Endothelial cell of umbilical vein (primary cell): ENCODE results near the gene ZDHHC14. TPM values are rescaled to one million over a fixed set of nuclear protein-coding genes. Genes with fewer than 3 reads are reported as not detected.

Experiments used
- BruUV-seq: library from RNA; stranded (reverse); fragments of 400-500 nt; replicated peaks from 2 replicates; lab custom pipeline; 2021; lab: Mats Ljungman, UMichigan
- CTCF ChIA-PET: fragments of 300-600, 350-600 bp; sonication (Branson Sonifier 250); formaldehyde crosslinking; loops from one replicate; lab custom pipeline; 2021; ENCODE audit warnings: antibody characterized with exemption, inconsistent platforms; lab: Charles Lee
- POLR2A ChIA-PET: fragments of 300-600, 350-600 bp; sonication (Branson Sonifier 250); formaldehyde crosslinking; loops from one replicate; lab custom pipeline; 2021; ENCODE audit warnings: antibody characterized with exemption, inconsistent platforms; lab: Charles Lee
- DNase-seq: peaks from one replicate; pipeline ENCODE4 v3.0.0-alpha.2; 2011; ENCODE audit warnings: low read depth, low spot score
- FAIRE-seq: peaks from 2 replicates; lab custom pipeline; 2011; peaks lifted over from hg19 to GRCh38; lab: Jason Lieb, UNC
- H2AFZ ChIP-seq: 2 replicates; pipeline ENCODE4 v1.6.0; 2012; ENCODE audit warnings: low read depth, low read length, control low read depth, inconsistent platforms
- H3K27ac ChIP-seq: 2 replicates; pipeline ENCODE4 v1.5.1; 2011; ENCODE audit warnings: low read depth, mild to moderate bottlenecking, control low read depth, low read length, moderate library complexity; ENCODE audit not compliant: insufficient read depth
- H3K27me3 ChIP-seq, 2 experiments: 2 replicates each; pipeline versions ENCODE4 v1.6.0 to v1.6.1; 2011; ENCODE audit warnings: low read length in 2 of 2, mixed read lengths in 1 of 2; ENCODE audit not compliant: control insufficient read depth in 2 of 2, insufficient read depth in 2 of 2
- H3K36me3 ChIP-seq, 2 experiments: 2 replicates in 1 of 2; 3 replicates in 1 of 2; pipeline ENCODE4 v1.5.1; 2011; ENCODE audit warnings: low read length in 2 of 2, mild to moderate bottlenecking in 1 of 2, moderate library complexity in 1 of 2; ENCODE audit not compliant: control insufficient read depth in 2 of 2, insufficient read depth in 2 of 2; ENCODE audit errors: extremely low read depth in 1 of 2
- H3K4me1 ChIP-seq: 3 replicates; pipeline ENCODE4 v1.5.1; 2011; ENCODE audit warnings: mild to moderate bottlenecking, low read length; ENCODE audit not compliant: control insufficient read depth, insufficient read depth; ENCODE audit errors: extremely low read depth
- H3K4me2 ChIP-seq: 2 replicates; pipeline ENCODE4 v1.6.1; 2011; ENCODE audit warnings: low read length, control low read depth, mixed read lengths; ENCODE audit not compliant: insufficient read depth
- H3K4me3 ChIP-seq, 3 experiments: fragments of 200-600 bp in 1 of 3; sonication (generic), shearing (Covaris generic) in 1 of 3; replicated peaks in 1 of 3; 2 replicates each; pipeline ENCODE4 v1.5.1; 2011 to 2016; ENCODE audit warnings: control low read depth in 3 of 3, low read length in 3 of 3, mild to moderate bottlenecking in 2 of 3, inconsistent platforms in 1 of 3, low read depth in 1 of 3, moderate library complexity in 1 of 3; ENCODE audit not compliant: insufficient read depth in 1 of 3
- H3K79me2 ChIP-seq: 2 replicates; pipeline ENCODE4 v1.6.0; 2012; ENCODE audit warnings: low read length, inconsistent platforms; ENCODE audit not compliant: control insufficient read depth, insufficient read depth
- H3K9ac ChIP-seq: replicated peaks from 2 replicates; pipeline ENCODE3; 2011; ENCODE audit warnings: low read length, control low read depth; ENCODE audit not compliant: insufficient read depth; ENCODE audit errors: extremely low read depth
- H3K9me1 ChIP-seq: replicated peaks from 3 replicates; pipeline ENCODE4 v1.6.0; 2011; ENCODE audit warnings: mild to moderate bottlenecking, low read length; ENCODE audit not compliant: control insufficient read depth, insufficient read depth; ENCODE audit errors: extremely low read depth
- H3K9me3 ChIP-seq: replicated peaks from 2 replicates; pipeline ENCODE4 v1.5.1; 2012; ENCODE audit warnings: low read length, inconsistent platforms; ENCODE audit not compliant: control insufficient read depth, insufficient read depth
- H4K20me1 ChIP-seq: replicated peaks from 2 replicates; pipeline ENCODE3; 2011; ENCODE audit warnings: mild to moderate bottlenecking, low read length; ENCODE audit not compliant: control insufficient read depth, insufficient read depth; ENCODE audit errors: extremely low read depth
- CTCF ChIP-seq, 2 donors: IDR thresholded peaks; 1 replicate in 1 of 2; 2 replicates in 1 of 2; pipeline ENCODE4 v1.5.1; 2011; ENCODE audit warnings: low read length in 2 of 2, mild to moderate bottlenecking in 2 of 2, moderate library complexity in 2 of 2, control low read depth in 1 of 2, inconsistent platforms in 1 of 2, low read depth in 1 of 2; ENCODE audit not compliant: insufficient read depth in 1 of 2; ENCODE audit errors: extremely low read depth in 1 of 2
- EZH2 ChIP-seq: IDR thresholded peaks from 2 replicates; pipeline ENCODE4 v1.6.1; 2012; ENCODE audit warnings: borderline replicate concordance, low read depth, mild to moderate bottlenecking, moderate library complexity, low read length, inconsistent platforms; ENCODE audit not compliant: severe bottlenecking
- FOS ChIP-seq: IDR thresholded peaks from 2 replicates; pipeline ENCODE4 v1.6.1; 2011; ENCODE audit warnings: mild to moderate bottlenecking, low read length, moderate library complexity, borderline replicate concordance; ENCODE audit not compliant: insufficient read depth
- GATA2 ChIP-seq: IDR thresholded peaks from 2 replicates; pipeline ENCODE4 v1.7.0; 2011; ENCODE audit warnings: low read depth, mild to moderate bottlenecking, moderate library complexity, mixed read lengths, low read length; ENCODE audit not compliant: insufficient read length, insufficient read depth
- JUN ChIP-seq: IDR thresholded peaks from 2 replicates; pipeline ENCODE4 v1.6.1; 2011; ENCODE audit warnings: borderline replicate concordance, low read depth; ENCODE audit not compliant: insufficient read length, insufficient read depth
- MYC ChIP-seq: IDR thresholded peaks from one replicate; pipeline ENCODE4 v1.6.1; 2011; ENCODE audit warnings: mild to moderate bottlenecking, low read depth, low read length
- POLR2A ChIP-seq: IDR thresholded peaks from 2 replicates; pipeline ENCODE4 v1.6.1; 2012; ENCODE audit warnings: low read depth, mild to moderate bottlenecking, control low read depth, low read length
- POLR2AphosphoS5 ChIP-seq: IDR thresholded peaks from 2 replicates; pipeline ENCODE4 v1.6.1; 2012; ENCODE audit warnings: low read depth, mild to moderate bottlenecking, control low read depth, low read length, moderate library complexity; ENCODE audit not compliant: insufficient read depth
- dilution Hi-C: fragments of 300-500 bp; cut with MboI; formaldehyde crosslinking; loops from one replicate; pipeline ENCODE4 v1.15.0; 2019; ENCODE audit warnings: low sequenced_read_pairs; ENCODE audit not compliant: extremely low pct_ligation_motif_present
- intact Hi-C: fragments of 100-400 bp; cut with micrococcal nuclease; formaldehyde crosslinking; loops from one replicate; pipeline ENCODE4 v1.10.0; 2022
- polyA plus RNA-seq, 4 experiments: library from polyadenylated mRNA; depleted of rRNA in 3 of 4; stranded (reverse) in 3 of 4; unstranded in 1 of 4; fragments of >200 nt; gene quantifications; 2 replicates each; pipeline versions ENCODE4 v1.2.1 to v1.2.3, GENCODE V29; 2011 to 2012; ENCODE audit warnings: missing spikeins in 1 of 4
- total RNA-seq: library from RNA; stranded (reverse); gene quantifications from 2 replicates; pipeline ENCODE4 v1.2.3, GENCODE V29; 2021
- TF ChIP-seq, protein P1 (sequence below): IDR thresholded peaks from 2 replicates; pipeline ENCODE4 v1.6.1; 2011; ENCODE audit not compliant: insufficient read depth, insufficient read length

ZDHHC14 gene
- total and polyA plus RNA-seq, 2 donors (not counting 3 experiments of a cell fraction or from before 2014, with no cell fraction given), result 23.0 to 25.6 TPM

DNA sequence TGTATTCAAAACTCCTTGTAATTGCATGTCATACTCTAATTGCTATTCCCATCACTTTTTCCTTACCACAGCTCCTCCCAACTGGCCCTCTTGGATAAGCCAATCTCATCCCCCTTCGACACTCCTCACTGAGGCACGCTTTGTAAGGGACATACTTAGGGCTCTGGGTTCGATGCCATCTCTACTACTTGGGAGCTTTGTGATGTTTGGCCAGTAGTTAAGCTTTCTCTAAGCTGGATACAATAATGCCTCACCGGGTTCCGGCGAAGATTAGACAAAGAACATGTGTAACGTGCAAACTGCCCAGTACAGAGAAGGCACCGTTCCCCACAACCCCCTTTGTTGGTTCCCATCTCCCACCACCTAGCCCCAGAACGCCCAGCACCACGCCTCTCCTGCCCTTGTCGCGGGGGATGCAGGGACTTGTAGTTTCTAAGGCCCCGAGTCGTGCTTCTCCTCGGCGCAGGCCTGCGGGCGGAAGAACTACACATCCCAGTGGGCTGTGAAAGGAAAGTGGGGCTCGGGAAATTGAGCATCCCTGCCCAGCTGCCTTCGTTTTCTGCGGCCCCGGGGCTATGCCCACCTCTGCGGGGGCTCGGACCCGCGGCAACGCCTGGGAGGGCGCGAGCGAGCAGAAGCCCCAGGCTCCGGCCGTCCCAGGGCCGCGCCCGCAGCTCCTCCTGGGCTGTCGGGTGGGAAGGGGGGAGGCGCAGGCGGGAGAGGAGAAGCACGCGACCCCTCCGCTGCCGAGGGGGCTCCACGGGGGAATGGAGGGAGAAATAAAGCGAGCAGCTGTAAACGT is 1.1 kb upstream of the ZDHHC14 start:
- Histone ChIP-seq H2AFZ (peak overlapping the region; percentile 94), H3K9ac (peak overlapping the region; percentile 79), H3K4me2 (peak overlapping the region; percentile 95), H3K36me3 (no peaks in the 10 kb centered on the region), H3K4me3 (peak overlapping the region; percentile 61 to 97 (median 74)), H4K20me1 (no peaks in the 10 kb centered on the region), H3K9me1 (no peaks in the 10 kb centered on the region), H3K4me1 (peaks cover 18% of the 10 kb centered on the region), H3K79me2 (peaks cover 9% of the 10 kb centered on the region), H3K27ac (peak overlapping the region; percentile 60), H3K9me3 (no peaks in the 10 kb centered on the region), H3K27me3 (no peaks in the 10 kb centered on the region)
- dilution Hi-C loops, result no loop called here
- BruUV-seq, result no TSS peak
- ChIA-PET CTCF (interaction anchor here (0.8 to 1.6 kb wide), 8 partner anchors 10 to 287 kb away, joined by 3 to 9 read pairs (median 4); partner anchors contain the start of gene TMEM242), POLR2A (interaction anchor here (0.9 kb wide), 1 partner anchor 57 kb away, joined by 4 read pairs; no protein-coding TSS in a partner anchor)
- TF ChIP-seq POLR2AphosphoS5 (no peak), GATA2 (no peak), FOS (no peak), EZH2 (no peak), JUN (no peak), POLR2A (no peak), MYC (no peak), CTCF (IDR thresholded peaks at IDR 0.05; ENCODE audit: extremely low read depth in 1 of 2, insufficient read depth in 1 of 2, low read depth in 1 of 2, low read length in 2 of 2) (no peak)
- TF ChIP-seq, protein P1, sequence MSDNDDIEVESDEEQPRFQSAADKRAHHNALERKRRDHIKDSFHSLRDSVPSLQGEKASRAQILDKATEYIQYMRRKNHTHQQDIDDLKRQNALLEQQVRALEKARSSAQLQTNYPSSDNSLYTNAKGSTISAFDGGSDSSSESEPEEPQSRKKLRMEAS, result no peak
- DNase-seq, result peak; percentile 91
- intact Hi-C loops, result loop anchor here (1.0 to 5.0 kb wide), 6 partner anchors 57 to 376 kb away; partner anchors contain the start of gene TMEM242
- peak; percentile 90 for FAIRE-seq
